ENCODE measurements around the gene CHID1.

GRCh38 chr11:824292-824880 lies 86.2 kb downstream of the CHID1 start:
- TF ChIP-seq EZH2 (IDR thresholded peaks at IDR 0.05), result no peak
- TF ChIP-seq, protein P1, sequence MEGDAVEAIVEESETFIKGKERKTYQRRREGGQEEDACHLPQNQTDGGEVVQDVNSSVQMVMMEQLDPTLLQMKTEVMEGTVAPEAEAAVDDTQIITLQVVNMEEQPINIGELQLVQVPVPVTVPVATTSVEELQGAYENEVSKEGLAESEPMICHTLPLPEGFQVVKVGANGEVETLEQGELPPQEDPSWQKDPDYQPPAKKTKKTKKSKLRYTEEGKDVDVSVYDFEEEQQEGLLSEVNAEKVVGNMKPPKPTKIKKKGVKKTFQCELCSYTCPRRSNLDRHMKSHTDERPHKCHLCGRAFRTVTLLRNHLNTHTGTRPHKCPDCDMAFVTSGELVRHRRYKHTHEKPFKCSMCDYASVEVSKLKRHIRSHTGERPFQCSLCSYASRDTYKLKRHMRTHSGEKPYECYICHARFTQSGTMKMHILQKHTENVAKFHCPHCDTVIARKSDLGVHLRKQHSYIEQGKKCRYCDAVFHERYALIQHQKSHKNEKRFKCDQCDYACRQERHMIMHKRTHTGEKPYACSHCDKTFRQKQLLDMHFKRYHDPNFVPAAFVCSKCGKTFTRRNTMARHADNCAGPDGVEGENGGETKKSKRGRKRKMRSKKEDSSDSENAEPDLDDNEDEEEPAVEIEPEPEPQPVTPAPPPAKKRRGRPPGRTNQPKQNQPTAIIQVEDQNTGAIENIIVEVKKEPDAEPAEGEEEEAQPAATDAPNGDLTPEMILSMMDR (IDR thresholded peaks at IDR 0.05), result no peak
- TF ChIP-seq EZH2phosphoT487 (IDR thresholded peaks at IDR 0.05), result no peak
